HG03521 (cell line): ENCODE data around the gene SLC17A4.

ENCODE experiments used
- ATAC-seq: cut with Tn5 transposase; IDR thresholded peaks from one replicate; pipeline ENCODE4 v1.9.1; 2021; ENCODE audit warnings: mild to moderate bottlenecking, moderate library complexity; ENCODE audit not compliant: unreplicated experiment

Gene SLC17A4, protein sequence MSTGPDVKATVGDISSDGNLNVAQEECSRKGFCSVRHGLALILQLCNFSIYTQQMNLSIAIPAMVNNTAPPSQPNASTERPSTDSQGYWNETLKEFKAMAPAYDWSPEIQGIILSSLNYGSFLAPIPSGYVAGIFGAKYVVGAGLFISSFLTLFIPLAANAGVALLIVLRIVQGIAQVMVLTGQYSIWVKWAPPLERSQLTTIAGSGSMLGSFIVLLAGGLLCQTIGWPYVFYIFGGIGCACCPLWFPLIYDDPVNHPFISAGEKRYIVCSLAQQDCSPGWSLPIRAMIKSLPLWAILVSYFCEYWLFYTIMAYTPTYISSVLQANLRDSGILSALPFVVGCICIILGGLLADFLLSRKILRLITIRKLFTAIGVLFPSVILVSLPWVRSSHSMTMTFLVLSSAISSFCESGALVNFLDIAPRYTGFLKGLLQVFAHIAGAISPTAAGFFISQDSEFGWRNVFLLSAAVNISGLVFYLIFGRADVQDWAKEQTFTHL

GRCh38 chr6:25754535-25754934 is at the start of gene SLC17A4:
SLC17A4 (plus strand) TSS chr6:25754742; CDS start chr6:25761963, 7,221 bp downstream.
- ATAC-seq, result no peak

- no peak for ATAC-seq
Observed at GRCh38 chr6:25706314-25707014, 48.1 kb upstream of the SLC17A4 start.

DNA sequence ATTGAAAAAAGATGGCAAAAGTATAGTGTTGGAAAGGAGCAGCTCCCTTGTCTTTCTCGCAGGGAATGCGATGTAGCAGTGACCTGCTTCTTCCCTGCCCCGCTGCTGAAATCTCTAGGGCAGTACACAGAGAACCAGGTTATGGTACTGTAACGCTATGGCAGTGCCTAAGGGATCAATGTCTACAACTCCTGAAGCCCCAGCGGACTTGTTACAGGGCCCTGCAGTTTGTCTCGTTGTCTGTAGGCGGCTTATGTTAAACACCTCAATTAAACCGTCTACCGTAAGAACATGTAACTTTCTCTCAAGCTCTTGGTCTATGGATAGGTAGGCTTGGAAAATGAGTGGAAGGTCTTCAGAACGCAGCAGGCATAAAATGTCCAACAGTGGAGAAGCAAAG is 44.8 kb upstream of the SLC17A4 start:
- no peak for ATAC-seq

- ATAC-seq, result no peak
Observed at GRCh38 chr6:25710287-25710686, 44.3 kb upstream of the SLC17A4 start.

GRCh38 chr6:25713824-25714223 is 40.7 kb upstream of the SLC17A4 start:
- no peak for ATAC-seq

GRCh38 chr6:25714765-25715164 is 39.8 kb upstream of the SLC17A4 start:
- ATAC-seq, result no peak

GRCh38 chr6:25715794-25716193 is 38.7 kb upstream of the SLC17A4 start:
- no peak for ATAC-seq

DNA sequence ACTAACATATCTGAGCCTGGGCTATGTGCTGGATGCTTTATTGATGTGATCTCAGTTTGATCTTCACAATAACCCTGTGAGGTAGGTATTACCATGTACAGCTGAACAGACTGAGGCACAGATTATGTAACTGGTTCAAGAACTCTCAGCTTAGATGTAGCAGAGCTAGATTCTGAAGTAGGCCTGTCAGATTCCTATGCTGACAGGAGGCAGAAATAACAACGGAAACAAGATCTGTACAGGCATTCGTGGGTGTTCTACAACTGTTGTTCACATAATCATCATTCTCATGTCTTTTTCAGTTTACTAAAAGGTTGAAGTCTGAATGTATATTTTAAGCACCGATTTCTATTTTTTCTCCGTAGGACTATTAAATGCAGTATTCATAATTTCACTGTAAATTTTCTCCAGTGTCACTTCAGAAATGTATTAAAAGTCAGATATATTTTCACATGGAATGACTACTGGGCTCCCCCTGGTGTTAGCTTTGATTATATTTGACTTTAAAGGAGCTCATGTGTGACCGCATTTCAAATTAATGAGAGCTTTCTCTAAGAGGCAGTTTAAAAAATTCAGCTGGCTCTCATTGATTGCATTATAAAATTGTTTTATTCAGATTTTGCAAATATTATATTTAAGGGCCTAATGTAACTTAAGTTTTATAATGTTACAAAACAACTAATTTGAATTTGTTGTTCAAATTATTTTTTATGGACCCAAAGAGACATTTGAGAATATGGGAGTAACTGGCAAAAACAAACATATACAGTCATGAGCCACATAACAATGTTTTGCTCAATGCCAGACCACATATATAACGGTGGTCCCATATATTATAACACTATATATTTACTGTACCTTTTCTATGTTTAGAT is 36.4 kb upstream of the SLC17A4 start:
- no peak for ATAC-seq

DNA sequence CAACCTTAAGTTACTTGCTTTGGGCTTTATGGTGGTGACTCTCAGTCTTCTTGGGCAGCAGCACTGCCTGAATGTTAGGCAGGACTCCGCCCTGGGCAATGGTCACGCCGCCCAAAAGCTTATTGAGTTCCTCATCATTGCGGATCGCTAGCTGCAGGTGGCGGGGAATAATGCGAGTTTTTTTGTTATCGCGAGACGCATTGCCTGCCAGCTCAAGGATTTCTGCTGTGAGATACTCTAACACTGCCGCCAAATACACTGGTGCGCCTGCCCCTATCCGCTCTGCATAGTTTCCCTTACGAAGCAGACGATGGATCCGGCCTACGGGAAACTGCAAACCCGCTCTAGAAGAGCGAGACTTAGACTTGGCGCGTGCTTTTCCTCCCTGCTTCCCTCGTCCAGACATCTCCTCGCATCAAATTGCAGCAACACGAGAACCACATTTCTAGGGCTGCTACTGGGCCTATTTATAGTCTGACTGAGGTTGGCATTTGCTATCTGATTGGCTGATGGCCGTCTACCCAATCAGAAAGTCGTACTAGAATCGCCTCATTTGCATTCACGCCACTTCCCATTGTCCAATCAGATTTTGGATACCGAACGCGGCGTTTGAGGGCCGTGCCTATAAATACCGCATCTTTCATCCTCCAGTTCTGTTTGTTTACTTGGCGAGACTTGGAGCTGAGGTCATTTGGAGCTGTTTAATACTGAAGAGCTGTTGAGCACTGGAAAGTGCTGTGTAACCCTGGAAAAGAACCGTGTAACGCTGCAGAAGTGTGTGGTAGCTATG is 28.2 kb upstream of the SLC17A4 start:
- ATAC-seq, result no peak

DNA sequence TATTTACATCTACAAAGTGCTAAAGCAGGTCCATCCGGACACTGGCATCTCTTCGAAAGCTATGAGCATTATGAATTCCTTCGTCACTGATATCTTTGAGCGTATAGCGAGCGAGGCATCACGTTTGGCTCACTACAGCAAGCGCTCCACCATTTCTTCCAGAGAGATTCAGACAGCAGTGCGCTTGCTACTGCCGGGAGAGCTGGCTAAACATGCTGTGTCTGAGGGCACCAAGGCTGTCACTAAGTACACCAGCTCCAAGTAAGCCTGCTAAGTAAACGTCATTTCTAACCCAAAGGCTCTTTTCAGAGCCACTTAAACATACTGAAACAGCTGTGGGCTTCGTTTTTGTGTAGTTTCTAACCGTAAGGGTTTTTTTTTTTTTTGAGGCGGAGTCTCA is 27.5 kb upstream of the SLC17A4 start:
- ATAC-seq, result no peak

DNA sequence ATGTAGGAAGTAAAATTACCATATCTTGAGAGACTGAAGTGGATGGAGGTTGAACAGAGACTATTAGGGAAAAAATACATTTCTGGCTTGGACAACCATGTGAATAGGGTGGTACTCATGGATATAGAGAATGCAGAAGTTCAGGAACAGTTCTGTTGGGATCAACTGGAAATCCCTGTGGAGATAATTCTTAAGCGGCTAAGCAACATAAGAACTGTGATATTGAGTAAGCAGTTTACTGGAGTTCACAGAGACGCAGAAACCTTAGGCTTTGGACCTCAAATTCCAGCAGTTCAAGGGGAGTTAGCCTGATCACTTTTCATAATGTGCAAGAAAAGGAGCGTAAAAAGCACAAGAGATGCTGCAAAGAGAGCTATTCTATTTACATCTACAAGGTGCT is 23.6 kb upstream of the SLC17A4 start:
- ATAC-seq, result no peak

GRCh38 chr6:25731721-25732120 is 22.8 kb upstream of the SLC17A4 start:
- ATAC-seq, result no peak

- ATAC-seq, result no peak
Observed at GRCh38 chr6:25732468-25733198, 21.9 kb upstream of the SLC17A4 start.

GRCh38 chr6:25735261-25735660 is 19.3 kb upstream of the SLC17A4 start:
- no peak for ATAC-seq

DNA sequence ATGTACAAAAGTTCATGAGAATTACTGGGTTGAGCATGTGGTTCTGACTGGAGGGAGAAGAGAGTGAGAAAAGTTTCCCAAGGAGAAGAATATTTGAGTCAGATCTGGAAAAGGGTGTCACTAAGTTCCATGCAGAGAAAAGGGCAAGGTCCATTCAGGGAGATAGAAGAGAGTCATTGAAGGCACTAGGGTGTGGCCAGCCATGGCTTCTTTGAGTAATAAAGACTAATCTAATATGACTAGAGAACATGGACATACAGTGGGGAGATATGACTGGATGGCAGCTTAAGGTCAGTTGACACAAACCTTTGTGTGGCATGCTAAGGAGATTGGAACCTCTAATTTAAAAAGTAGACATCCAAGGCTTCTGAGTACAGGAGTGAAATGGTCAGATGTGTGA is 10.7 kb upstream of the SLC17A4 start:
- ATAC-seq, result no peak

- ATAC-seq, result no peak
Observed at GRCh38 chr6:25745836-25746235, 8.7 kb upstream of the SLC17A4 start.

GRCh38 chr6:25746968-25747367 is 7.6 kb upstream of the SLC17A4 start:
- ATAC-seq, result no peak

DNA sequence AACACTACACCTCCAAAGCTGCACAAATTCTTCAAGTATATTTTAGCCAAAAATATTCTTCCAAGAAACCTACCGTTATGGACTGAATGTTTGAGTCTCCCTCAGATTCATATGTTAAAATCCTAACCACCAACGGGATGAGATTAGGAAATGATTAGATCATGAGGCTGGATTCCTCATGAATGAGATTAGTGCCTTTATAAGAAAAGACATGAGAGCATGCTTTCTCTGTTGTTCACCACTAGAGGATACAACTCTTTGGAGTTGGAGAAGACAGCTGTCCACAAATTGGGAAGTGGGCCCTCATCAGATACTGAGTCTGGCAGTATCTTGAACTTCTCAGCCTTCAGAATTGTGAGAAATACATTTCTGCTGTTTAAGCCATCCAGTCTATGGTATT is 7.1 kb upstream of the SLC17A4 start:
- ATAC-seq, result no peak

DNA sequence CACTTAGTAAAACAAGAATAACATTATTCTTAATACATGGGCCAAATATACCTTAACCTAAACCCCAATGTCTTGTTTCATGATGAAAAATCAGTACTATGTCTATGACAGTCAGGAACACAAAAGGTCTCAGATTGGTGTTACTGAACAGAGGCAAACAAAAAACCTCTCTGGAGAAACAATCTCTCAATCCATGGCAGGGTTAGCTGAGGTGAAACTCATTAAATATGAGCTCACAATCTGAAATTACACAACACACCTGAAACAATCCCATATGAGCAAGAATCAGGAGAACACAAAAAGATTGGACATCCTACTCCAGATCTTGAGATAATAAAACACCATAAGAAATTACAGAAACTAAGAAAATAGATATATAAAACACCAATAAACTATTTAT is 6.5 kb upstream of the SLC17A4 start:
- ATAC-seq, result no peak
